HCT116 (cell line): ENCODE data around the gene SYNPR. TPM values are rescaled to one million over a fixed set of nuclear protein-coding genes. Genes with fewer than 3 reads are reported as not detected.

Source experiments
- ATAC-seq: fragments of 200-7000 bp; cut with Tn5 transposase; 2 replicates; pipeline ENCODE4 v1.9.1; 2020; ENCODE audit warnings: mild to moderate bottlenecking, moderate library complexity
- BruUV-seq: library from RNA; stranded (reverse); fragments of 400-500 nt; replicated peaks from 2 replicates; lab custom pipeline; 2021; lab: Mats Ljungman, UMichigan
- CTCF ChIA-PET: fragments of 300-600 bp; sonication (Branson Sonifier 250); formaldehyde crosslinking; loops from one replicate; lab custom pipeline; 2021; ENCODE audit warnings: antibody characterized with exemption; lab: Charles Lee
- POLR2A ChIA-PET: fragments of 300-600, 350-600 bp; sonication (Branson Sonifier 250); formaldehyde crosslinking; loops from one replicate; lab custom pipeline; 2021; ENCODE audit warnings: antibody characterized with exemption; lab: Charles Lee
- RAD21 ChIA-PET, 2 experiments: fragments of 300-600 bp; sonication (Branson Sonifier 250); formaldehyde crosslinking; loops; one replicate each; lab custom pipeline; 2023; ENCODE audit warnings: low total read pairs in 2 of 2; ENCODE audit not compliant: uncharacterized antibody in 2 of 2, unreplicated experiment in 2 of 2, low non-redundant PET in 1 of 2; lab: Charles Lee
- DNase-seq: peaks from one replicate; pipeline ENCODE4 v3.0.0-alpha.2; 2010; ENCODE audit warnings: low read depth, low spot score
- H2AFZ ChIP-seq: fragments of 200-600 bp; shearing (Covaris generic), sonication (generic); 2 replicates; pipeline ENCODE4 v1.6.1; 2017; ENCODE audit warnings: low read depth, mixed run types, mixed read lengths, antibody characterized with exemption, low read length; ENCODE audit not compliant: poor library complexity, severe bottlenecking
- H3K27ac ChIP-seq: 2 replicates; pipeline ENCODE4 v1.5.1; 2012; ENCODE audit warnings: low read depth, low read length
- H3K27me3 ChIP-seq: fragments of 200-600 bp; sonication (generic); 2 replicates; pipeline ENCODE4 v1.6.1; 2016; ENCODE audit warnings: mixed run types, low read length, mixed read lengths; ENCODE audit not compliant: insufficient read depth
- H3K36me3 ChIP-seq, 2 experiments: fragments of 200-500 bp in 1 of 2; fragments of 200-600 bp in 1 of 2; sonication (Bioruptor generic) in 1 of 2; sonication (generic) in 1 of 2; 2 replicates each; pipeline versions ENCODE4 v1.5.1 to v1.6.1; 2014 to 2016; ENCODE audit warnings: low read length in 2 of 2, inconsistent platforms in 1 of 2, mixed read lengths in 1 of 2, mixed run types in 1 of 2; ENCODE audit not compliant: insufficient read depth in 2 of 2, control insufficient read depth in 1 of 2
- H3K4me1 ChIP-seq, 2 experiments: fragments of 200-600 bp in 1 of 2; sonication (generic) in 1 of 2; 2 replicates each; pipeline versions ENCODE4 v1.5.1 to v1.6.1; 2012 to 2017; ENCODE audit warnings: low read length in 2 of 2, inconsistent platforms in 1 of 2, mild to moderate bottlenecking in 1 of 2, mixed read lengths in 1 of 2, mixed run types in 1 of 2, moderate library complexity in 1 of 2; ENCODE audit not compliant: insufficient read depth in 2 of 2, control insufficient read depth in 1 of 2
- H3K4me2 ChIP-seq: fragments of 200-600 bp; sonication (generic); 2 replicates; pipeline ENCODE4 v1.6.1; 2017; ENCODE audit warnings: mixed run types, low read length, mixed read lengths
- H3K4me3 ChIP-seq, 2 experiments: fragments of 200-600 bp in 1 of 2; sonication (generic) in 1 of 2; replicated peaks in 1 of 2; 2 replicates each; pipeline ENCODE4 v1.5.1; 2011 to 2016; ENCODE audit warnings: low read length in 2 of 2, control low read depth in 1 of 2, low read depth in 1 of 2, mild to moderate bottlenecking in 1 of 2, mixed read lengths in 1 of 2, mixed run types in 1 of 2
- H3K79me2 ChIP-seq: fragments of 200-600 bp; sonication (generic); 2 replicates; pipeline ENCODE4 v1.6.1; 2017; ENCODE audit warnings: mild to moderate bottlenecking, mixed run types, low read length, moderate library complexity, mixed read lengths; ENCODE audit not compliant: insufficient read depth
- H3K9ac ChIP-seq: fragments of 200-600 bp; sonication (generic); 2 replicates; pipeline ENCODE4 v1.6.1; 2016; ENCODE audit warnings: low read length, mixed read lengths
- H3K9me2 ChIP-seq: fragments of 200-600 bp; sonication (generic), shearing (Covaris generic); 2 replicates; pipeline ENCODE4 v1.6.1; 2017; ENCODE audit warnings: mixed run types, mild to moderate bottlenecking, moderate library complexity; ENCODE audit not compliant: insufficient read depth
- H3K9me3 ChIP-seq, 2 experiments: fragments of 200-500 bp in 1 of 2; fragments of 200-600 bp in 1 of 2; sonication (Bioruptor generic) in 1 of 2; sonication (generic) in 1 of 2; 2 replicates each; pipeline ENCODE4 v1.6.1; 2014 to 2017; ENCODE audit warnings: low read length in 2 of 2, mixed read lengths in 2 of 2, inconsistent platforms in 1 of 2, low read depth in 1 of 2, mild to moderate bottlenecking in 1 of 2, mixed run types in 1 of 2, moderate library complexity in 1 of 2; ENCODE audit not compliant: control insufficient read depth in 1 of 2, insufficient read depth in 1 of 2
- H4K20me1 ChIP-seq: fragments of 200-600 bp; sonication (generic), shearing (Covaris generic); 2 replicates; pipeline ENCODE4 v1.6.1; 2017; ENCODE audit warnings: mixed run types, mild to moderate bottlenecking, moderate library complexity; ENCODE audit not compliant: insufficient read depth
- ATF3 ChIP-seq: IDR thresholded peaks from 2 replicates; pipeline ENCODE4 v1.6.1; 2012
- CEBPB ChIP-seq: IDR thresholded peaks from 2 replicates; pipeline ENCODE4 v1.6.1; 2012; ENCODE audit warnings: low read depth
- EGR1 ChIP-seq: IDR thresholded peaks from 2 replicates; pipeline ENCODE4 v1.6.1; 2012; ENCODE audit warnings: low read depth
- ELF1 ChIP-seq: IDR thresholded peaks from 2 replicates; pipeline ENCODE4 v1.6.1; 2012; ENCODE audit warnings: low read depth, borderline replicate concordance
- EZH2 ChIP-seq: fragments of 200-600 bp; sonication (generic); IDR thresholded peaks from 2 replicates; pipeline ENCODE4 v1.6.1; 2017; ENCODE audit warnings: antibody characterized with exemption, mixed run types
- EZH2phosphoT487 ChIP-seq: fragments of 200-600 bp; IDR thresholded peaks from 2 replicates; pipeline ENCODE4 v1.6.1; 2018; ENCODE audit warnings: antibody characterized with exemption, borderline replicate concordance
- FOSL1 ChIP-seq: IDR thresholded peaks from 2 replicates; pipeline ENCODE4 v1.6.1; 2012; ENCODE audit warnings: low read depth
- JUND ChIP-seq: IDR thresholded peaks from 2 replicates; pipeline ENCODE4 v1.6.1; 2012
- MAX ChIP-seq: IDR thresholded peaks from 2 replicates; pipeline ENCODE4 v1.6.1; 2012
- POLR2A ChIP-seq: IDR thresholded peaks from 2 replicates; pipeline ENCODE4 v1.7.0; 2011; ENCODE audit warnings: borderline replicate concordance; ENCODE audit not compliant: insufficient read depth, insufficient read length; ENCODE audit errors: extremely low read depth
- POLR2AphosphoS5 ChIP-seq: IDR thresholded peaks from 2 replicates; pipeline ENCODE4 v1.6.1; 2011; ENCODE audit warnings: mild to moderate bottlenecking, low read depth, low read length, moderate library complexity
- RAD21 ChIP-seq: IDR thresholded peaks from 2 replicates; pipeline ENCODE4 v1.6.1; 2012; ENCODE audit warnings: low read depth, mild to moderate bottlenecking
- SIN3A ChIP-seq: IDR thresholded peaks from 2 replicates; pipeline ENCODE4 v1.6.1; 2012; ENCODE audit warnings: low read depth
- TCF7L2 ChIP-seq: IDR thresholded peaks from 2 replicates; pipeline ENCODE4 v1.7.0; 2011; ENCODE audit warnings: borderline replicate concordance, inconsistent platforms; ENCODE audit not compliant: insufficient read depth, insufficient read length; ENCODE audit errors: extremely low read depth
- YY1 ChIP-seq: IDR thresholded peaks from 2 replicates; pipeline ENCODE4 v1.6.1; 2011; ENCODE audit warnings: low read length, low read depth, moderate library complexity, mild to moderate bottlenecking; ENCODE audit not compliant: insufficient replicate concordance; ENCODE audit errors: extremely low read depth
- ZBTB33 ChIP-seq: IDR thresholded peaks from 2 replicates; pipeline ENCODE4 v1.6.1; 2011; ENCODE audit warnings: mild to moderate bottlenecking, low read length, moderate library complexity; ENCODE audit not compliant: insufficient replicate concordance; ENCODE audit errors: extremely low read depth
- ZFX ChIP-seq: fragments of 450-650 bp; IDR thresholded peaks from 2 replicates; pipeline ENCODE4 v1.6.1; 2017
- ZNF274 ChIP-seq: fragments of 200-500 bp; sonication (Bioruptor generic); IDR thresholded peaks from 2 replicates; pipeline ENCODE4 v1.6.1; 2014; ENCODE audit warnings: mild to moderate bottlenecking, low read depth, low read length, inconsistent platforms
- intact Hi-C: fragments of 100-400 bp; cut with micrococcal nuclease; formaldehyde crosslinking; loops from 2 replicates; pipeline ENCODE4 v1.10.0; 2022
- total RNA-seq: library from RNA; stranded (reverse); gene quantifications from one replicate; pipeline ENCODE4 v1.2.1, GENCODE V29; 2021; ENCODE audit not compliant: unreplicated experiment

Gene SYNPR
- total RNA-seq, 1 experiment from 2014 or later = not detected

- RAD21 ChIA-PET = no interaction called here
- Histone ChIP-seq H3K4me2 (no peak overlapping the region), H3K27ac (no peak overlapping the region), H3K4me1 (no peaks in the 10 kb centered on the region), H3K36me3 (no peaks in the 10 kb centered on the region), H3K9me2 (no peaks in the 10 kb centered on the region), H3K9ac (no peak overlapping the region), H2AFZ (no peak overlapping the region), H3K79me2 (no peaks in the 10 kb centered on the region), H3K27me3 (no peaks in the 10 kb centered on the region), H4K20me1 (no peaks in the 10 kb centered on the region), H3K9me3 (no peaks in the 10 kb centered on the region)
- CTCF ChIA-PET = no interaction called here
- intact Hi-C loops = no loop called here
- ATAC-seq (no peak), DNase-seq (no peak)
- BruUV-seq = no TSS peak
- POLR2A ChIA-PET = no interaction called here
- TF ChIP-seq POLR2AphosphoS5 (no peak), MAX (no peak), ZNF274 (no peak), TCF7L2 (no peak), EZH2phosphoT487 (no peak), POLR2A (no peak), ELF1 (no peak), ATF3 (no peak), FOSL1 (no peak), ZBTB33 (no peak), RAD21 (no peak), CEBPB (no peak), EGR1 (no peak), EZH2 (no peak), JUND (no peak), ZFX (no peak), SIN3A (no peak), YY1 (no peak)
- TF ChIP-seq, all 23 proteins: peak for 0
- H3K4me3 ChIP-seq = no peak overlapping the region
Observed at GRCh38 chr3:63556401-63556800, 278.3 kb downstream of the SYNPR start.
